Smooth muscle cell of the brain vasculature (primary cell): ENCODE data around the gene GRAMD1B.
"Not testable (repeated sequence)": the region's sequence is repeated elsewhere in the genome, so short reads cannot be mapped to it uniquely, and the experiment has no call there.

ENCODE experiments used
- DNase-seq: peaks from one replicate; pipeline ENCODE4 v3.0.0-alpha.2; 2012; ENCODE audit warnings: low read depth, low spot score

GRAMD1B gene

DNA sequence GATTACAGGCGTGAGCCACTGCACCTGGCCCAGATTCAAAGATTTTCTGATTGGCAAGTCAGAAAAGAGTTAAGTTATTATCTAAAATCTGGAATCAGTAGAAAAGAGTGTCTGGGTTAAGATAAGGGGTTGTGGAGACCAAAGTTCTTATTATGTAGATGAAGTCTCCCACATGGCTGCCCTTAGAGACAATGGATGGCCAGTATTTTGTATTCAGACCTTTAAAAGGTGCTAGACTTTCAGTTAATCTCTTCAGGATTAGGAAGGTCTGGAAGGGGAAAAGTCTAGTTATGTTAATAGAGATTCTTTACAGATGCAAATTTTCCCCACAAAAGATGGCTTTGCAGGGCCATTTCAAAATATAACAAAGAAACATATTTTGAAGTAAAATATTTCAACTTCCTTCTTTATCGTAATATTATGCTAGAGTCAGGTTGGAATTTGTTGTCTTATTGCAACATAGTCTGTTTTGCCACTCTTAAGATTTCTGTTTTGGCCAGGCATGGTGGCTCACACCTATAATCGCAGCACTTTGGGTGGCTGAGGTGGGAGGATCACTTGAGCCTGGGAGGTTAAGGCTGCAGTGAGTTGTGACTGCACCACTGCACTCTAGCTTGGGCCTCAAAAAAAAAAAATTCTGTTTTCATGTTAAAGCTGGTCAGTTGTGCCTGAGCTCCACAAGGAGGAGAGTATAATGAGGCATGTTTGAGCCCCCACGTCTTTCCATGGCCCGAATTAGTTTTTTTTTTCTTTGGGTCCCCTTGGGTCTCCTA, 14.0 kb downstream of the GRAMD1B start:
- no peak for DNase-seq

DNA sequence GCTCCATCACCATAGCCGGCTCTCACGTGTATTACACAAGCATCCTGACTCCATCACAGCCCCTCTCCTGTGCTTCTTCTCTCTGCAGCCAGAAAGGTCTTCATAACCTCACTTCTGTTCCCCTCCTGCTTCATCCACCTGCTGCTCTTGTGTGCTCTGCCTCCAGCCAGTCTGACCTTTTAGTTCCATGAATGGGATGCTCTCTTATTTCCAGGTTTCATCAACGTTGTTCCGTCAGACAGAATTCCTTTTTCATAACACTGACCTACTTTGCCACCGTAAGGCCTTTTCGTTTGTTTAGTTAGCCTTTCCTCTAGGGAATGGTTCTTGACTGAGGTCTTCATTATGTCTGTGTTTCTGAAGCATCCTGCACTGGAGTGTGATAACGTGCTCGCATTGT, 18.8 kb downstream of the GRAMD1B start:
- DNase-seq: no peak

DNA sequence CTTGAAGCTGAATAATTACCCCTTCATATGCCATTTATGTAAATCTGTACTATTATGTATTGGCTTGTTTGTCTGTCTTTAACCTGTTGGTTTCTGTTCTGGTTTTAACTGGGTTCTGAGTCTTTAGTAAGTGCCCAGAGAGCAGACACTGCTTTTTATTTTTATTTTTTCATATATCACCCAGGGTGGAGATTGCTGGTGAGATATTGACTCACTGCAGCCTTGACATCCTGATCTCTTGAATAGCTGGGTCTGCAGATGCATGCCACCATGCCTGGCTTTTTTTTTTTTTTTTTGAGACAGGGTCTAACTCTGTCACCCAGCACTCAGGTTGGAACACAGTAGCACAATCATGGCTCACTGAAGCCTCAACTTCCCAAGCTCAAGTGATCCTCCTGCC, 19.4 kb downstream of the GRAMD1B start:
- no peak for DNase-seq

DNA sequence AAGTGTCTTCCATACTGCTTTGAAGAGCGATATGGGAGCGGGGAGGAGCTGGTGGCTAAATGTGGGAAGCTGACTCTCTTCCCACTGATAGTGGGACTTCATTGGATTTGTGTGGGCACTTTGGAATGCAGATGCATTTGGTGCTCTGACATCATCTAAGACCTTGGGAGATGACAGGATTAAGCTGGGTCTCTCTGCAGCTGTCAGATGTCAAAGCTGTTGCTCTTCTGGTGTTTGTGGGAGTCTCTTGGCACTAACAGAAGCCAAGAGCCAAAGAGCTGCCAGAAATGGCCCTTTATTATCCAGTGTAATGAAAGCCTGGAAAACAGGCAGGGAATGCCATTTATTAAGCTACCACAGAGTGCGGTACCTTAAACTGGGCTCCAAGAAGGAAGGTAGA, 20.6 kb downstream of the GRAMD1B start:
- no peak for DNase-seq

DNA sequence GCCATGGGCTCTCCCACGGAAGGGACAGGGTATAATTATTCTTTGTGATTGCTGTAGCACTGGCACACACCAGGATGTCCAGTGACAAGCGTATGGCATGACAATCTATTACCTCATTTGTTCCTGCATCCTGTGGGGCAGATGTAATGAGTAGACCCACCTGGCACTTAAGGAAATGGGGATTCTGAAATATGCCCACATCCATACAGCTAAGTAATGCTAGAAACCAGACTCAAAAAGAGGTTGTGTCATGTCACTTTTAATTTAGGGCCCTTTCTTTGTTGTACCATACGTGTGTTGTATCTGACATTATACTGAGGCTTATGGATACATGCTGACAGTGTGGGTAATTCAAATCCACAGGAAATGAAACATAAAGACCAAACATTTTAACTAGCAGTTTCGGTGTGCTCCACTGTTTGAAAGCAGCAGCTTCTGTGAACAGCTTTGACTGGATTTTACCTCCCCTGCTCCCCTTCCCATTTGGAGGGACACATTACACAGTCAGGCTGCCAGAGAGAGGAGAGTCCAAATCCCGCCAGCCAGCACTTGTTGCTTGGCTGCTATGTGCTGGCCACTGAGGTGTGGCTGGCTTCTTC, 21.2 kb downstream of the GRAMD1B start:
- no peak for DNase-seq

DNA sequence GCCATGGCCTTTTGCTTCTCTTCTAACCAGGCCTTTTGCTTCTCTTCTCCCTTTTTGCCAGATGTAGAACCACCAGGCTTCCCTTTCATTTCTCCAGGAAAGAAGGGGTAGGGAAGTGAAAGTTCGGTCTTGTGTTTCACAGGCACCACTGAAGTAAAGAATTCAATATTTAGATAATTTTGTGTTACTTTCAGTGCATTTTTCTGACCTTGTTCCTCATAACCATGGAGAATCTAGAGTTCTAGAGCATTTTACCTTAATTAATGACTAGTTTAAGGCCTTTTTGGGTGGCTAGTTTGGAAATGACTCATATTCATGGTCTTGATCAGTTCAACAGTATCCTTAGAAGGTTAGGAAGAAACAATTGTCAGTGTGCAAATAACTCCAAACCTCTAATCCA, 22.7 kb downstream of the GRAMD1B start:
- DNase-seq: no peak

DNA sequence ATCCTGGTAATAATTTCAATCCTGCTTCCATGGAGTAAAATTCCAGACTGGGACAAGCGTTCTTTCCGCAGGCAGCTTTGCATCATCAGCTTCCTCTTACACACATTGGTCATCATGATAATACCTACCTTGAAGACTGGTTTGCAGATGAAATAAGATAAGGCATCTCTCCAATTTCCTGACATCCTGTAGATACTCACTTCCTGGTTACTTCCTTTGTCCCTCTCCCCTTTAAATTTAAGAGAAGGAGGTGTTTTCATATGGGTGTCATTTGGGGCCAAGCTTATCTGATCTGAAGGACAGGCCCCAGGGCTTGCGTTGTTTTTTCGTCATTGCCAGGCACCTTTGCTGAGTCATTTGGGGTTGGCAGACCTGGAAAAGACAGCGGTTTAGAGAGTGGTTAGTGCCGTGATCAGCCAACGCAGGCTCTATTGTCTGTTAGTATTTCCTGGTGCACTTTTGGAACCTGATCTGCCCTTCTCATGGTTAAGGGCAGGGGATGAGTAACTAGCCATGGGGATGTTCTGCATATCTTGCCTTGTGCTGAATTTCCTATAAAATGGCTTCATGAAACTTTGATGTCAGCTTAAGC, 24.1 kb downstream of the GRAMD1B start:
- DNase-seq: no peak

DNA sequence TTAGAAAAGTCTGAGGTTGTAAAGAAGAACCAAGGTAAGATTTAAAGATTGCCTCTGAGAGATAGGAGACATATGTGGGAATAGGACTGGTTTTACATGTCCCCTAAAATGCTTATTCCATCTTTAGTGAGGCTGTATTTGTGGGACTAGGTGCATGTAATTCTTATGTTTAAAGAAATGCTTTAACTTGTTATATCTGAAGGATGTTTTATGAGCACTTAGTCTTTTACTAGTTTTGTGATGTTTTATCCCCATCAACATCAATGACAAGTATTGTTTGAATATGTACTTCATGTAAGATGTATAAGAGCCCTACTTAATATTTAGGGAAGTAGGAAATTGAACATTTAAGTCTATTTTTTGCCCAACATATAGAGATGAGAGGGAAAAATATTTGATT, 24.7 kb downstream of the GRAMD1B start:
- no peak for DNase-seq

DNA sequence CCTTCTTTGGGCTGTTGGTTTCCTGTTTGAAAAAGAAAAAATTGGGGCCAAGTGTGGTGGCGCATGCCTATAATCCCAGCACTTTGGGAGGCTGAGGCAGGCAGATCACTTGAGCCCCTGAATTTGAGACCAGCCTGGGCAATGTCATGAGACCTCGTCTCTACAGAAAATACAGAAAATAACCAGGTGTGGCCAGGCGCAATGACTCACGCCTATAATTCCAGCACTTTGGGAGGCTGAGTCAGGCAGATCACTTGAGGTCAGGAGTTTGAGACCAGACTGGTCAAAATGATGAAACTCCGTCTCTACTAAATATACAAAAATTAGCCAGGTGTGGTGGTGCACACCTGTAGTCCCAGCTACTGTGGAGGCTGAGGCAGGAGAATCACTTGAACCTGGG, 26.4 kb downstream of the GRAMD1B start:
- not testable (repeated sequence) for DNase-seq

DNA sequence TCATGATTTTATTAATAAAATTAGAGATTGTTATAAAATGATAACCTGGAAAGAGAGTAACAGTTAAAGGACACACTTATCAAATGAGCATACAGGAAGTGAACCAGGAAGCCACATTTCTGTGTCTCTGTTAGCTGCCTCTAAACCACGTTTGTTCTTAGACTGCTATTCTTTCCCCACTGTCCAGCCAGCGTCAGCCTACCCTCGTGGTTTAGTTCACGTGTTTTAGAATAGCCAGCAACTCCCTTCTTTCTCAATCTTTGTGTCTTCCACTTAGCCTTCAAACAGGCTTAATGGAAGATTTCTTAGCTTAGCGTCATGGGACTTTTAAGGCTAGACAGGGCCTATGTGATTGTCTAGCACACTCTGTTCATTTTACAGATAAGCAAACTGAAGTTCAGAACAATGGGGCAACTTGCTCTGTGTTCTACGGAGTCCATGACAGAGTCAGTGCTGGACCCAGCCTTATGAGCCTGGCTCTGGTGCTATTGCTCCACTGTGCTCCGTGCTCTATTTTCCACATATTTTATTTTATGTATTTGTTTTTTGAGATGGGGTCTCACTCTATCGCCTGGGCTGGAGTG, 27.2 kb downstream of the GRAMD1B start:
- no peak for DNase-seq

DNA sequence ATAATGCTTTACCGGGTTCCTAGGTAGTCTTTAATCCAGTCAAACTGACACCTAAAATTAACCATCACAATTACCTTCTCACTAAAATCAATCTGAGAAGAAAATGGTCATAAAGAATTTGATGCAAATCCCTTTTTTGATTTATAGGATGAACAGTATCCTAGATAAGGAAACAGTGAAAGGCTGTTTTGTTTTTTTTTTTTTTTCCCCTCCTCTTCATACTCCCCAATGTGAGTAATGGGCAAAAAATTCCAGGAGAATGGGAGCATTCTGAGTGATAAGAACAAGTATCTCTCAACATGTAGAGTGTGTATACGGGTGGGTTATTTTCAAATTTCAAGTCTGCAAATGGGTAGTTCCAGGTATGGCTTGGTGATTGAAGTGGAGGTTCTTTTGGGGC, 28.4 kb downstream of the GRAMD1B start:
- DNase-seq: no peak

DNA sequence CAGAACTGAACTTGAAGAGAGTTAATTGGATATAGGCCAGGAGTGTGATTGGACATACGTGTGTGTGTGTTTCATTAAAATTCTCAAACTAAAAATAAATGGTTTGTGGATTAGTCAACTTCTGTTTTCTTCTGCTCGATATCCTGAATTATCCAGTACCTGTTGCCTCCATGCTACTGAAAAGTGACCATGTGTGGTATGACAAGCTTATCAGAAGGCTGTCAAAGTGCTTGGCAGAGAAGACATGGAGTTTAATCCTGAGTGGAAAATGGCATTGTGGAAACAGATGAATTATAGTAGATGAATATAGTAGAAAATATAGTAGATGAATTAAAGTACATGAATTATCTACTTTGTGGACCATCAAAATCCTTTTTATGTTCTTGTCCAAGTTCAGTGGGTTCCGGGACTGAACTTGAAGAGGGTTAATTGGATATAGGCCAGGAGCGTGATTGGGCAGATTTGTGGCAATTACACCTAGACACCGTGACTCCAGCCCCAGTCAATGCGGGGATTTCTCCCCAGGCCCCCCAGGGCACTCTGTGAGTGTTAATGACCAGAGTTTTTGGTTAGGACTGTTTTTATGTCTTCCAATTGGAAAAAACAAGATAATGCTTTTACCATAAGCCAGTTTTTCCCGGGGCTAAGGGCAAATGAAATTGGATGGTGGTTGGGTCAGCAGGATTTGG, 30.1 kb downstream of the GRAMD1B start:
- no peak for DNase-seq

DNA sequence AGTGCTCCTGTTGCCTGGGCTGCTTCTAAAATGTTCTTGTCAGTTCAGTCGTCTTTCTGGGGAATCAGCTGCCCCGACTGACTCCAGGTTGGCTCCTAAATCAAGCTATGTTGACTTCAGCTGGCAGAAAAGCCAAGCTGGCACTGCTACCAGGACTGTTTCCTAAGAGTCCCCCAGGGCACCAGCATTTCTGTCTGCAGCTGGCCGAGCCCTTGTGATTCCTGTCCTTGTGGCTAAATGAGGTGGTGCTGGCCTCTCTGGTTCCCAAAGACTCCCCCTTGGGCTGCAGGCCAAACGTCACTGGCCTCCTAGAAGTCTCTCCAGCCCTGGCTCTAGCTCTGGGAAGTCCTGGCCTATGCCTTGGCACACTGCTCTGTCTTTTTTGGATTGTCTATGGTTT, 31.1 kb downstream of the GRAMD1B start:
- no peak for DNase-seq

DNA sequence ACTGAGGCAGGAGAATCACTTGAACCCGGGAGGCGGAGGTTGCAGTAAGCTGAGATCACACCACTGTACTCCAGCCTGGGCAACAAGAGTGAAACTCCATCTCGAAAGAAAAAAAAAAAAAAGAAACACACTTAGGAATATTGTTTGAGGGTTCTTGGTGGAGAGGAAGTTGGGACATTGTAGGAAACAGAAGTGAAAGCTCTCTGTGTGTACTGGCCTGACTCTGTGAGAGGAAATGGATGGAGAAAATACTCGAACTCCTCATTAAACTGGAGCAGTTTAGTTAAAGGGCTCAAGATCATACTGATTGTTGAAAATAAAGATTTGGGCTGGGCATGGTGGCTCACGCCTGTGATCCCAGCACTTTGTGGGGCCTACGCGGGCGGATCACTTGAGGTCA, 35.6 kb downstream of the GRAMD1B start:
- DNase-seq: not testable (repeated sequence)

DNA sequence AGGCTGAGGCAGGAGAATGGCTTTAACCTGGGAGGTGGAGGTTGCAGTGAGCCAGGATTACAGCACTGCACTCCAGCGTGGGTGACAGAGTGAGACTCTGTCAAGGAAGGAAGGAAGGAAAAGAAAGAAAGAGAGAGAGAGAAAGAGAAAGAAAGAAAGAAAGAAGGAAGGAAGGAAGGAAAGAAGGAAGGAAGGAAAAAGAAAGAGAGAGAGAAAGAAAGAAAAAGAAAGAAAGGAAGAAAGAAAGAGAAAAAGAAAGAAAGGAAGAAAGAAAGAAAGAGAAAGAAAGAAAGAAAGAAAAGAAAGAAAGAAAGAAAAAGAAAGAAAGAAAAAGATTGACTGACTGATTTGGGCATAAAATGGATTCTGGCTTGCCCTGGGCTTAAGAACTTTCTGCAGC, 36.1 kb downstream of the GRAMD1B start:
- DNase-seq: not testable (repeated sequence)

DNA sequence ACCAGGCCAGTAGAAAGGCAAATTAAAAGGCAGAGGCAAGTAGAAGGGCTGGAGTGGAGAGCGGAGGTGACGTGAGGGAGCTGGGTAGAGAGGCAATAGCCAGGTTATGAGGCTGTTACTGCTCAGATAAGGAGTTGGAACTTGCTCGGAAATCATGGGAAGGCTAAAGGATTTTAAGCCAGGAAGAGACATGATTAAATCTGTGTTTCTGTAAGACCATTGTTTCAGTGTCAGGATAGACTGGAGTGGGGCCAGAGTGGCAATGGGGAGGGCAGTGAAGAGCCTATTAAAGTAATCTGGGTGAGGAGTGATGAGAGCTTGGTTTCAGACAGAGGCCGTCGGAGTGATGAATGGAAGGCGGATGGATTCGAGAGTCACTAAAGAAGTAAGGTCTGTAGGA, 39.0 kb downstream of the GRAMD1B start:
- DNase-seq: no peak

DNA sequence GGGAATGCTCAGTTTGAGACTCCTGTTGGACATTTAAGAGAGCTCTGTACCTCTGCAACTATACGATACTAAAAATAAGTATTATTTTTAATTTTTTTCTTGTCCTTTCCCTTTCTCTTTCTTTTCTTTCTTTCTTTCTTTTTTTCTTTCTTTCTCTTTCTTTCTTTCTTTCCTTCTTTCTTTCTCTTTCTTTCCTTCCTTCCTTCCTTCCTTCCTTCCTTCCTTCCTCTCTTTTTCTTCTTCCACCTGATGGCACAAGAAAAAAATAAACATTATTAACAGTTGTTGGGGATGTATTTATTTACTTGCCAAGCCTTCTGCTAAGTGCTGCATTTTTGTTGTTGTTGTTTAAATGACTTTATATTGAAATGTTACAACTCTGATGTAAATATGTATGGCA, 39.5 kb downstream of the GRAMD1B start:
- DNase-seq: no peak

DNA sequence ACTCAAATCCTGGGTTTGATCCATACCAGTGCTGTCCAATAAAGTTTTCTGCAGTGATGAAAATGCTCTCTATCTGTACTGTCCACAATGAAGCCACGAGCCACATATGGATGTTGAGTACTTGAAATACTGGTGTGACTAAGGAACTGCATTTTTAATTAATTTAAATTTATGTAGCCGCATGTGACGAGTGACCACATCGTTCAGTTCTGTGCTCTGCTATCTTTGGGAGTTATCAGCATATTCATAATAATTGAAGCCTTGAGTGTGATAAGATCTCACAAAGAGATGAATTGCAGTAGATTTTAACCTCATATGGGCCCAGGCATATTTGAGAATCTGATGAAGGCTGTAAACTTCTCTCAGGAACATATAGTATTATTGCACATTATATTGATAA, 40.8 kb downstream of the GRAMD1B start:
- no peak for DNase-seq

DNA sequence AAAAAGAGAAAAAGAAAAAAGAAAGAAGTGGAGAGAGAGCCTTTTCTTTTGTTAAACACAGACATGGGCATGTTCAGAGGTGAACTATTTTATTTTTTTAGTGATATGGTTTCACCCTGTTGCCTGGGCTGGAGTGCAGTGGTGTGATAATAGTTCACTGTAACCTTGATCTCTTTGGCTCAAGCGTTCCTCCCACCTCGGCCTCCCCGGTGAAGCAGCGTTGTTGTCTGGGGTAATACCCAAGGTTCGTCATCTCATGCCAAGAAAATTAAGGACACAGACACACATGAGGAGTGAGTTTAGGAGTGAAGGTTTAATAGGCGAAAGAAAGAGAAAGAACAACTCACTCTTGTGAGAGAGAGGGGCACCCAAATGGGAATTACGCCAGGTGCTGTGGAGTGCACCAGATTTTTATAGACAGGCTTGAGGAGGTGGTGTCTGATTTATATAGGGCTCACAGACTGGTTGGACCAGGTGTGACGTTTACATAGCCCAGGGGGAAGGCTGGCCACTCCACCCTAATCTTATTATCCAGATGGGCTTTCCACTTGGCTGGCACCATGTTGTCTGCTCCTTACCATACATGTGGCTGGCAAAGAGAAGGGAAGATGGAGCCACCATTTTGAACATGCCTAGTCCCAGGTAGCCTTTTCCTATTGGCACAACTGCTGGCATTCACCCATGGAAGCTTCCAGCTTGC, 42.3 kb downstream of the GRAMD1B start:
- no peak for DNase-seq

DNA sequence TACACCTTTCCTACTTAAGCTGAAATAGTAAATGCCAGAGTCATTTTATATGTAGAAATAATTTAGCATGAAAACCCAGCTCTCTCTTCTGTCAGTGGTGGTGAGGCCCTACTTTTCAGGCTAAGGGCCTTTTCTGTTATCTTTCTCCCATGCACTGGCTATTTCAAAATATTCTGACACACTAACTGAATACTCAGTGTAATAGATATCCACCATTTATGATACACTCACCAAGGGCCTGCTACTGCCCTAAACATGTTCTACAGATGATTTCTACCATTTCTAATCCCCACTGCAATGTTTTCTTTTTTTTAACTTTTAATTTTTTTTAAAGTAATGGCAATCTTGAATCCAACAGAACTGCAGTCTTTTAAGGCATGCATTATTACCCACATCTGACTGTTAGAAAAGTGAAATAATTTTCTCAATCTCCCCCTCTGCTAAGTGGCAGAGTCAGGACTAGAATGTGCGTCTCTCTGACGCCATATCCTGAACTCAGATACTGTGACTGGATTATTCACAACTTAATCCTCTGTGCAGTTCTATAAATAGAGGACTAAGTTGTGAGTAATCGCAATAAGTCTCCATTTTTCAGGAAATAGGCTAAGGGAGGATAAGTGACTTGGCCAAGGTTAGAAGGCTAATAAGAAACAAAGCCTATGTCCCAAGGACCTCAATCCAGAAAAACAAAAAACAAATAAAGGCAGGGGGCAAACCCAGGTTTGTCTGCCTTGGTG, 44.0 kb downstream of the GRAMD1B start:
- no peak for DNase-seq

DNA sequence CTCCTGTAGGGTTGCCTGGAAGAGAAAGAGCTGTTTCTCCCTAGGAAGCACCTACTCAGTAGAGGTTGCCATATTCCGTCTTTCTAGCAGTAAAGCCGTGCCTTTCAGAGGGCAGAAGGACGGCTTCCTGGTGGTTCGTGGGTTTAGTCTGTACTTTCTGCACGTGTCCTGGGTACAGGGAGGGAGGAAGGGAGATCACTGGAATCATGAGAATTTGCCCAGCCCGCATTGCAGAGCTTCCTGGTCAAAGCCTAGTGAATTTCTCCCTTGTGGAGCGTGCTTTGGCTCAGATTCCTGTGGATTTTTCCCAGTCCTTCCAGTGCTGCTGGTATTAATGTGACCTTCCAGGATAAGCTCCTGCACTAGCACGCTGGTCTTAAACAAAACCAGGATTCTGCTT, 44.9 kb downstream of the GRAMD1B start:
- no peak for DNase-seq
